ENCODE results near the gene AGRP. TPM values are rescaled to one million over a fixed set of nuclear protein-coding genes. Genes with fewer than 3 reads are reported as not detected.

Gene AGRP
- total RNA-seq, 2 donors from 2014 or later = not detected

DNA sequence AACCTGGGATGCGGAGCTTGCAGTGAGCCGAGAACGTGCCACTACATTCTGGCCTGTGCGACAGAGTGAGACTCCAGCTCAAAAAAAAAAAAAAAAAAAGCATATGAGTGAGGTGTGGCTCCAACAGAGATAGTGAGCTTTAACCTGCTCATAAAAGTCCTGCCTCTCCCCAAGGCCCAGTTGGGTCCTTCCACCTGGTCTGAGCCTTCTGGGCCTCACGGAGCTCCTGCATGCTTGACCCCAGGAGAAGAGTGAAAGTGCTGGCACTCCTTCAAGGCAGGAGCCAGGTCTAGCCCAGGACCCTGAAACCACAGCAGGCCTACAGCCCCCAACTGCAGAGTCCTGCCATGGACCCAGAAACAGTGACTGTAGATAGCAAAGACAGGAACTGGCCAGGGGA is 34.8 kb downstream of the AGRP start:
- no peaks in the 10 kb centered on the region for H3K9me3 Mint-ChIP-seq
- H3K4me3 Mint-ChIP-seq = no peak overlapping the region
- H3K27me3 Mint-ChIP-seq = no peaks in the 10 kb centered on the region
- peaks cover 4% of the 10 kb centered on the region for H3K4me1 Mint-ChIP-seq
- ATAC-seq (replicated peaks) = no peak
- H3K27ac Mint-ChIP-seq = no peak overlapping the region
- H3K36me3 Mint-ChIP-seq (ENCODE audit: low read depth) = peaks cover 23% of the 10 kb centered on the region

DNA sequence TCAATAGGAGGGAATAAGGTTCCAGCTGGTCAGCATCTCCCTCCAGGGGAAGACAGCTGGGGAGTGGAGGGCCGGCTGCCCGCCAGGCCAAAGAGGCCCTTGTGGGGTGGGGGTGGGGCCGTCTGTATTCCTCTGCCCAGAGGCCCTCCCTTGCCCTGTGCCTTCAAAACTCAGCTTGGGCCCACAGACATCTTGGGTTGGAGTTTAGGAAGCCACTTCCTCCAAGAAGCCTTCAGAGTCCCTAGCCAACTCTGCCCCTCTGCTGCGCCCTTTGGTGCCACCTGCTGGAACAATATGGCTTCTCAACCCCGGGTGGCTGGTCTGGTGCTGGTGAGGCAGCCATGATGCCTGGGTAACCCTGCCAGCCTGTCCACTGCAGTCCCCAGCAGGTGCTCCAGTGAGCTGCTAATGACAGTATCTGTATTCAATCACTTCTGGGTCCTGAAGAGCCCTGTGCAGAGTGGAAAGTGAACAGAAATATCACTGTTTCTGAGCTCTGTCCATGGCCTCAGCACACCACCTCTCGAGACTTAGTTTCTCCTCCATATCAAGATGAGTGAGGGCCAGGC is 35.8 kb downstream of the AGRP start:
- Mint-ChIP-seq H3K4me1 (peaks cover 4% of the 10 kb centered on the region), H3K9me3 (no peaks in the 10 kb centered on the region), H3K36me3 (ENCODE audit: low read depth) (peaks cover 19% of the 10 kb centered on the region), H3K4me3 (no peak overlapping the region), H3K27me3 (no peaks in the 10 kb centered on the region), H3K27ac (peak overlapping the region; percentile 33)
- ATAC-seq (replicated peaks) = peak; percentile 97

DNA sequence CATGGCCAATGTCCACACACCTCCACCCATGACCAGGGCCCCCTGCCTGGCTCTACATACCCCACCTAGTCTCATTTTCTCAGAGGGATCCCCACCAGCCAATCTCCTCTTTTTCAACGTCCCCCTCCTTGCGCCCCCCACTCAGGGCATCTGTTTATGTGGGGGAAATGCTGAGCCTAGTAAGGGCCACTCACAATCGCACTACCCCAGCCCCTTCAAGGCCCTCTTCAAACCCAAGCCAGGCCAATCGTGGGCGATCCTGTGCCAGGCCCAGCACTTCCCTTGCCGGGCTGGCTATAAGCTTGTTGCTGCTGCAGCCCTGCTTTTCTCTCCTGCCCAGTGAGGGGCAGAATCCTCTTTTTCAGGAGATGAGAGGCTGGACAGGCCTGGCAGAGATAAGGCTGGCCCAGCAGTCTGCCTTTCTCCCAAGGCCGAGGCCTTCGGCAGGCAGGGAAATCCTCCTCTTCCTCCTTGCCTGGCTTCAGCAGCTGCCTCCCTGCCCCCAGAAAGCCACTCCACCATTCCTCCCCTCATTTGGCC is 36.3 kb downstream of the AGRP start:
- Mint-ChIP-seq H3K4me1 (peaks cover 4% of the 10 kb centered on the region), H3K9me3 (no peaks in the 10 kb centered on the region), H3K27ac (peak overlapping the region; percentile 48), H3K27me3 (no peaks in the 10 kb centered on the region), H3K36me3 (ENCODE audit: low read depth) (peaks cover 19% of the 10 kb centered on the region), H3K4me3 (no peak overlapping the region)
- no peak for ATAC-seq (replicated peaks)

DNA sequence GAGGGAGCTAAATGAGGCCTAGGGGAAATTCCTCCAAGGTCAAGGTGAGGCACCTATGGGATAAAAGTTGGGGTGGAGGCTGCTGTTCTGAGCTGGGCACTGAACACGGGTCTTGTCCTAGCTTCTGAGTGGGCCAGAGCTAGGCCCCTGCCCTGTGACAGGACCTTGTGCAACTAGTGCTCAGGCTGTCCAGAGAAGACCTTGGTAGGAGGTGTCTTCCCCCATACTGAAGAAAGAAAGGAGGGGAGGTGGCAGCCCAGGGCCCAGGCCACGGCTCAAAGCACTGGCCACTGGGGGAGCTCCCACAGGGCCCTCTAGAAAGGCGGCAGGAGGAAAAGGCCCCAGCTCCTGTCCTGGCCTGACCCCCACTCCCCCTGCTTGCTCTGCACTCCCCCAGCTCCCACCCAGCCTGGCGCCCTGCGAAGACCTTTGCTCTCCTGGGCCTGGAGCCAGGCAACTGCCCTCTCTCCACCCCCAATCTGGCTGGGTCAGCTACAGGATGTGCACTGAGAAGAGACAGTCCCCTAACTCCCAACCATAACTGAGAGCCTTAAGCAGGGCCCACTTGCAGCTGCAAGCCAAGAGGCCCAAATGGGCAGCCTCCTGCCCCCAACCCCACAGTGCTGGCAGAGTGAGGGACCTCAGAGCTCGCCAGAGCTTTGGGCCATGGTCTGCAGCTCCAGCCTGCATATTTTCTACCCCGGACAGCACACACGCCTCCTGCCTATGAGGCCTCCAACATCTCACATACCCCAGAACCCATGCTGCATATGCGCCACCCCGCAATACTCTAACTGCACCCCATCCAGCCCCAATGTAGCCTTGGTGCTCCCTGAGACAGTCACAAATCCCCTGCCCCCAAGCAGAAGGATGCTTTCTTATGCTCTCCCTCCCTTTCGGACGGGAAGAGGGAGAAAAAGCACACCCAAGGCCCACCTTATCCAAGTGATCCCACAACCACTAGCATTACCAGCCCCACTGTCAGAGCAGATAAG is 37.1 kb downstream of the AGRP start:
- no peak for ATAC-seq (replicated peaks)
- Mint-ChIP-seq H3K4me1 (peaks cover 4% of the 10 kb centered on the region), H3K27ac (peak overlapping the region; percentile 48), H3K27me3 (no peaks in the 10 kb centered on the region), H3K9me3 (no peaks in the 10 kb centered on the region), H3K4me3 (no peak overlapping the region), H3K36me3 (ENCODE audit: low read depth) (peaks cover 19% of the 10 kb centered on the region)

DNA sequence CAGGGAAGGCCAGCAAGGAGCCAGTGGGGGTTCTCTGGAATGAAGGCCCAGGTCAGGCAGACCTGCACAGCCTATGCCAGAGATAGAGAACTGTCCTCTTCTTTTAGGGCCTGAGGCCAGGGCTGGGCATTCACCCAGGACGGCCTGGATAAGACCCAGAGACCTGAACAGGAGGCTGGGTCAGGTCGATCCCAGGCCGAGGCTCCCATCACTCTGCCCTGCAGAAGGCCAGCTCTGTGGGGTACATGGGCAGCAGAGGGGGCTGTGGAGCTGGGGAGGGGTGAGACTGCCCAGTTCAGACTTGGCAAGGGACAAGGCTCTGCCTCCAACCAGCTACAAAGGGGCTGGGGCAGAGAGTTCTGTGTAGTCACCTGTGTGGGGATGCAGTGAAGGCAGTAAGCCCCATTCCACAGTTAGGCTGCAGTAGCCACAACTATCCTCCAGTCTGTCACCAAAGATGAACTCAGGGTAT is 37.9 kb downstream of the AGRP start:
- Mint-ChIP-seq H3K36me3 (ENCODE audit: low read depth) (peaks cover 12% of the 10 kb centered on the region), H3K27ac (peak overlapping the region; percentile 61), H3K4me1 (peaks cover 4% of the 10 kb centered on the region), H3K27me3 (no peaks in the 10 kb centered on the region), H3K4me3 (no peak overlapping the region), H3K9me3 (no peaks in the 10 kb centered on the region)
- no peak for ATAC-seq (replicated peaks)

DNA sequence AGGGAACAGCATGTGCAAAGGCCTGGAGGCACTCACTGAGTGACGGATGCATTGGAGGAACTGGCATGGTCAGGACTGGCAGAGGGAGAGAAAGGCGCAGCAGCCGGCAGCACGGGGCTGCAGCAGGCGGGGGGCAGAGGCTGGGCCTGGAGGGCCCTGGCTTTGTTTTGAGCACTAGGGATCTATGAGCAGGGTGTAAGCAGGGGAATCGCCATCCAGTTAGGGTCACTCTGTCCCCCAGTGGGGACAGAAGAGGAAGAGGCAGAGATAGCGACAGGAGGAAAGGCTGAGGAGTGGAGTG is 38.3 kb downstream of the AGRP start:
- Mint-ChIP-seq H3K27ac (peak overlapping the region; percentile 61), H3K27me3 (no peaks in the 10 kb centered on the region), H3K4me1 (peaks cover 4% of the 10 kb centered on the region), H3K9me3 (no peaks in the 10 kb centered on the region), H3K4me3 (no peak overlapping the region), H3K36me3 (ENCODE audit: low read depth) (peaks cover 8% of the 10 kb centered on the region)
- no peak for ATAC-seq (replicated peaks)

DNA sequence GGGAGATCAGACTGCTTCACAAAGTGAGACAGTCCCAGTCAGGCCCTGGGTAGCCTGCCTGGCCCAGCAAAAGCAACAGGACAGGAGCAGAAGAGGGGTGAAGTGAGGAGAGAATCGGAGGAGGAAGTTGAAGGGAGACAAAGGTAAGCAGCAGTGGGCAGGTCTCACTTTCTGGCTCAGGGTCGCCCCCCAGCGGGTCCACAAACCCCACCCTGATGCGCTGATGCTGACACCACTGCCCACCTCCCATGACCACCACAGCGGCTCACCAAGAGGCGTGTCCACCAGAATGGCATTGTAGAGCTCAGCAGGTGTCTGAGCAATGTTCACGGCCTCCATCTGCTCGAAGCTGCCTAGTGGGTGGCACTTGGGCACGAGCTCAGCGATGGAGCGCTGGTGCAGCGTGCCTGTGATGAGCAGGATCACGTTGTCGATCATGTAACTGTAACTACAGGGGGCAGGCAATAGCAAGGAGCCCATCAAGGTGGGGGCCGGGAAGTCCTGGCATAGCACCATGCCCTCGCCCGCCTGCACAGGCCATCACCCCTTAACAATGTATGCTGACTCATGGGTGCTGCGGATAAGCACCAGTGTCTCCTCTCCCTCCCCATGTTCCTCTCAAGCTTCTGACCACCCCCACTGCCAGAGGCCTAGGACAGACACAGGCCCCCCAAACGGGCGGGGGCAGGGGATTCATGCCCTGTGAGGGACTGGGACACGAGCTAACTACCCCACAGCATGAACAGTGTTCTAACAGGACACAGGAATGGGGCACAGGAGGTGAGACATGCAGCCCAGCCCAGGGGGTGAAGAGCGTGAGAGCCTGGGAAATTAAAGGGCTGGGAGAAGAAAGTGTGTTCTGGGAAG is 38.9 kb downstream of the AGRP start:
- Mint-ChIP-seq H3K36me3 (ENCODE audit: low read depth) (peaks cover 7% of the 10 kb centered on the region), H3K27ac (peak overlapping the region; percentile 61), H3K4me1 (peaks cover 4% of the 10 kb centered on the region), H3K9me3 (no peaks in the 10 kb centered on the region), H3K4me3 (no peak overlapping the region), H3K27me3 (no peaks in the 10 kb centered on the region)
- no peak for ATAC-seq (replicated peaks)

DNA sequence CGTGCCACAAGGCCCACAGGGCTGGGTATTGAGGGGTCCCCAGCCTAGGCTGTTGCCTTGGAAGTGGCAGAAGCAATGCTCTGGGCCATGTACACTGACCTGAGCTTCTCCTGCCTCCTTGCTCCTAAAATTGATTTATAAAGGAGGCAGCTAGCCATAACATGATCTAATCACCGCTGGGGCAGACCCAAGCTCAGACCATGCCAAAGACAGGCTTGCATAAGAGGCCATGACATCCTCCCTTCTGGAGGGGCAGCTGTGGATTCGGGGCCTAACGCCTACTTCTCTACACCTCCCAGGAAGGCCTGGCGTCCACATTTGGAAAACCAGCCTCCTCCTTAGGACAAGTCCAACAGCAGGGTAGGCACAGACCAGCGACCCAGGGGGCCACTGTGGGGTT is 40.1 kb downstream of the AGRP start:
- H3K4me3 Mint-ChIP-seq = no peak overlapping the region
- ATAC-seq (replicated peaks) = no peak
- no peaks in the 10 kb centered on the region for H3K9me3 Mint-ChIP-seq

DNA sequence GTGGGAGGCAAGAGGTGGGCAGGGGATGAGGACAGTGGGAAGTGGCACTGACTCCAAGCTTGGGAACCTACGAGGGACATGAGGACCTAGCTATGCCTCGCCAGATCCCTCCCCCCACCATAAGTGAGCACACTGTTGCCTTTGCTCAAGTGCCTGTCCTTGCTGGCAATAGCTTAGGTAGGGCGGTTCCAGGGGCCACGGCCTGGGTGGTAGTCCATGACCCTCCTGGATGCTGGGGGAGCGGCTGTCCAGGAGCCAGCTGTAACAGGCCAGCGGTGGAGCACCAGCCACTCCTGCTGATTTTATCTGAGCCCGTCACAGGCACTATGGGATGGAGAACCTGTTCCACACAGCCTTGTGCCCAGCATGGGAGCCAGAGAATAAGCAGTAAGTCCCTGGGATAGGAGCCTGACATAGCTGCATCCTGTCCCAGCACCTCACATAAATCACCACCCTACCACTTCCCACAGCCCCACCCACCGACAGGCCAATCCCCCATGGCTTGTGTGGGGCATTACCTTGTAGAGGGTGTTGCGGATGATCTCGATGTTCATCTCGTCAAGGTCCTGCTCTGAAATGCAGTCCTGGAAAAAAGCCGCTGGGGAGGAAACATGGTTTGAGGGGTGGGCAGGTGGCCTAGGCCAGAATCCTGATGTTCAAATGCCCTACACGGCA is 40.6 kb downstream of the AGRP start:
- H3K27ac Mint-ChIP-seq = no peak overlapping the region
- no peak overlapping the region for H3K4me3 Mint-ChIP-seq
- no peak for ATAC-seq (replicated peaks)
- peaks cover 21% of the 10 kb centered on the region for H3K36me3 Mint-ChIP-seq (ENCODE audit: low read depth)
- H3K27me3 Mint-ChIP-seq = no peaks in the 10 kb centered on the region
- H3K4me1 Mint-ChIP-seq = peaks cover 4% of the 10 kb centered on the region
- H3K9me3 Mint-ChIP-seq = no peaks in the 10 kb centered on the region

More for the DNA sequence above, 40.1 kb downstream of the AGRP start:
- peak overlapping the region; percentile 38 for H3K27ac Mint-ChIP-seq
- peaks cover 16% of the 10 kb centered on the region for H3K36me3 Mint-ChIP-seq (ENCODE audit: low read depth)
- H3K4me1 Mint-ChIP-seq = peaks cover 4% of the 10 kb centered on the region
- H3K27me3 Mint-ChIP-seq = no peaks in the 10 kb centered on the region

DNA sequence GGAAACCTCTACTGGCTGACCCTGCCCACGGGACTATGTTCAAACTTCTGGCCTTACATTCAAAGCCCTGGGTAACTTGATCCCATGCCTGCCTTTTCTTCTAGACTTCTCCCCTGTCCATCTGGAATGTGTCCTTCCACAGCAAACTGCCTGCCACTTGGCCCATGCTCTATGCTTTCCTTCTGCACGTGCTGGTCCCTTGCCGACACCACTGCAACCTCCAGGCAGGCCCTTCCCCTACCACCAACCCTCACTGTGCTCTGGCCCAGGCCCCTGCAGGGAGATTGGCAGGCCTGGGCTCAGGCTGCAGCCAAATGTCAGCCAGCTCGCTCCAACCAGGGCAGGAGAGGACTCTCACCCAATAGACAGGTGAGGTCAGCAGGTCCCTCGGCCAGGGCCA is 41.4 kb downstream of the AGRP start:
- no peaks in the 10 kb centered on the region for H3K27me3 Mint-ChIP-seq
- peaks cover 24% of the 10 kb centered on the region for H3K36me3 Mint-ChIP-seq (ENCODE audit: low read depth)
- peak overlapping the region; percentile 31 for H3K27ac Mint-ChIP-seq
- H3K4me3 Mint-ChIP-seq = no peak overlapping the region
- H3K9me3 Mint-ChIP-seq = no peaks in the 10 kb centered on the region
- H3K4me1 Mint-ChIP-seq = peaks cover 4% of the 10 kb centered on the region
- no peak for ATAC-seq (replicated peaks)

DNA sequence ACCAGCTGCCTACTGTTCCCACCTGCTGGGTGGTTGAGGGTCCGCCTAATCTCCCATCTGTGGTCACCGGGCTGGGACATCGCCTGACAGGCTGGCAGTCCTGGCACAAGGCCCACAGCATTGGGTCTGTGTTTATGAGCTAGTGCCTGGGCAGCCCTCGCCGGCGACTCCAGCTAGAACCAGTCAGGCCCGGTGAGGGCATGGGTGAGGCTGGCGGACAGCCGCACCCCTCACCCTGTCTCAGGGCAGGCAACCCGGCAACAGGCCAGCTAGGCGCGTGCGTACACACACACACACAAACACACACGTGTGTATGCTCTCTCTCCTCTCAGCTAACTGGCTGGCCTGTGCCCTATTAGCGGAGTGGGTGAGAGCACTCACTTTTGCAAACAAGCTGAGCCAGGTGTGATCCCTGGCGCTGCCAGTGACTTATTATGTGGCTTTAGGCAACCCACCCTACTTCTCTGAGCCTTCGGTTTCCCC is 42.0 kb downstream of the AGRP start:
- H3K27me3 Mint-ChIP-seq = no peaks in the 10 kb centered on the region
- H3K36me3 Mint-ChIP-seq (ENCODE audit: low read depth) = peaks cover 28% of the 10 kb centered on the region
- peak overlapping the region; percentile 31 for H3K27ac Mint-ChIP-seq
- H3K9me3 Mint-ChIP-seq = no peaks in the 10 kb centered on the region
- no peaks in the 10 kb centered on the region for H3K4me1 Mint-ChIP-seq
- H3K4me3 Mint-ChIP-seq = no peak overlapping the region
- no peak for ATAC-seq (replicated peaks)

DNA sequence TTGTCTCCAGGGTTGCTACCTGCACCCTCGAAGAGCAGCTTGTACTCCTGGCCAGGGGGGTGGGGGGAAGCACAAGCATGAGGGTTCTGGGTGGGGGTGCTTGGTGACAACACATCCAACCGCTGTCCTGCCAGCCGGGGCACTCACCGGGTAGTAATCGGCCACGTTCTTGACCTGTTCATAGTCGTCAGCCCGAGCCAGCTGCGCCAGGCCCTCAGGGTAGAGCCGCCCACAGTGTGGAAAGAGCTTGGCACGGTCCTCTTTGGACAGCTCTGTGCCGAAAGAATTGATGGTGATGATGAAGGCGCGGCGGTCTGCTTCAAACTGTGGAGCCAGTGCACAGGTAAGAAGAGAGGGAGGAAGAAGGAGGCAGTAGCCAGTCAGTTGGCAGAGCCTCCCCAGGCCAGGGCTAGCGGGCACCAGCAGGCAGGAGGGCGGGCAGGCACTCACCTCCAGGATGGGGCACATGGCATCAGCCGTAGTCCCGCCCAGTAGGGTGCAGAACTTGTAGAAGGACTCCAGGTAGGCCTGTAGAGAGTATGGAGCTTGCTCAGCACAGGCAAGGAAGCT is 44.4 kb downstream of the AGRP start:
- no peak for ATAC-seq (replicated peaks)
- Mint-ChIP-seq H3K36me3 (ENCODE audit: low read depth) (peaks cover 21% of the 10 kb centered on the region), H3K4me1 (no peaks in the 10 kb centered on the region), H3K4me3 (no peak overlapping the region), H3K9me3 (no peaks in the 10 kb centered on the region), H3K27ac (peak overlapping the region; percentile 12), H3K27me3 (no peaks in the 10 kb centered on the region)

DNA sequence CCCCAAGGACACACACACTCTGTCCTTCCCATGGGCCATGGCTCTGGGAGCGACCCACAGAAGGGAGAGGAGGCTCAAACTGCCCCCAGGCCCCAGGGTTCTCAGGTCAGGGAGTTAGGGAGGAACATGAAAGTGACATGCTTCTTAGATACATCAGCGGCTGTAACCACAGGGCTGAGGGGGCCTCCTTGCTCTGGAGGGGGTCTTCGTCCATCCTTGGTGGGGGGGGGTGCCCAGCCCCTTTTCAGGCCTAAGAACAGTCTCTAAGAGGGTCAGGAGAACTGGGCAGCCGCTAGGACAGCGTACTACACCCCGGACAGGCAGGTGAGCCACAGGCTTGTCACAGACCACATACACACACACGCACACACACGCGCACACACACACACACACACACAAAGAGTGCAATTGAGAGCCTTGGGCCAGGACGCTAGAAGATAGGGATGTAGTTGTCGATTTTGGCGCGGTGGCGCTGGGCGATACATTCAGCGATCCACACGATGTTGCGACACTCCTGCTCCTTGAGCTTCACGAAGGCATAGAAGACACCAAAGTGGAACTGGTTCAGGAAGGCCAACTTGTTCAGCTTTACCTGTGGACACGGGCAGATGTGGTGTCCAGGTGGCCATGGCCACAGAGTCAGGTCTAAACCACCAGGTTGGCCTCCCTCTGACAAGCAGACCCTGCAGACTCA is 45.1 kb downstream of the AGRP start:
- H3K27ac Mint-ChIP-seq = peak overlapping the region; percentile 68

More for the DNA sequence above, 45.1 kb downstream of the AGRP start:
- no peaks in the 10 kb centered on the region for H3K4me1 Mint-ChIP-seq
- H3K9me3 Mint-ChIP-seq = no peaks in the 10 kb centered on the region
- H3K4me3 Mint-ChIP-seq = no peak overlapping the region
- ATAC-seq (replicated peaks) = no peak
- peaks cover 21% of the 10 kb centered on the region for H3K36me3 Mint-ChIP-seq (ENCODE audit: low read depth)
- H3K27me3 Mint-ChIP-seq = no peaks in the 10 kb centered on the region
